GM21825 (cell line): ENCODE results near the gene NOG.

Source experiments
- ATAC-seq: cut with Tn5 transposase; IDR thresholded peaks from one replicate; pipeline ENCODE4 v1.9.1; 2021; ENCODE audit warnings: mild to moderate bottlenecking, moderate library complexity; ENCODE audit not compliant: unreplicated experiment

NOG gene

DNA sequence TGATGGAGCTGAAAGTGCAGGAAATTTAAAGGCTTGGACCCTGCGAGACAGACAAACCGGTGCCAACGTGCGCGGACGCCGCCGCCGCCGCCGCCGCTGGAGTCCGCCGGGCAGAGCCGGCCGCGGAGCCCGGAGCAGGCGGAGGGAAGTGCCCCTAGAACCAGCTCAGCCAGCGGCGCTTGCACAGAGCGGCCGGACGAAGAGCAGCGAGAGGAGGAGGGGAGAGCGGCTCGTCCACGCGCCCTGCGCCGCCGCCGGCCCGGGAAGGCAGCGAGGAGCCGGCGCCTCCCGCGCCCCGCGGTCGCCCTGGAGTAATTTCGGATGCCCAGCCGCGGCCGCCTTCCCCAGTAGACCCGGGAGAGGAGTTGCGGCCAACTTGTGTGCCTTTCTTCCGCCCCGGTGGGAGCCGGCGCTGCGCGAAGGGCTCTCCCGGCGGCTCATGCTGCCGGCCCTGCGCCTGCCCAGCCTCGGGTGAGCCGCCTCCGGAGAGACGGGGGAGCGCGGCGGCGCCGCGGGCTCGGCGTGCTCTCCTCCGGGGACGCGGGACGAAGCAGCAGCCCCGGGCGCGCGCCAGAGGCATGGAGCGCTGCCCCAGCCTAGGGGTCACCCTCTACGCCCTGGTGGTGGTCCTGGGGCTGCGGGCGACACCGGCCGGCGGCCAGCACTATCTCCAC, at the start of gene NOG:
Gene NOG (plus strand): TSS at position 54 of the 674 bp plus-strand sequence. CDS start 525 bp downstream, at position 579.
- no peak for ATAC-seq

DNA sequence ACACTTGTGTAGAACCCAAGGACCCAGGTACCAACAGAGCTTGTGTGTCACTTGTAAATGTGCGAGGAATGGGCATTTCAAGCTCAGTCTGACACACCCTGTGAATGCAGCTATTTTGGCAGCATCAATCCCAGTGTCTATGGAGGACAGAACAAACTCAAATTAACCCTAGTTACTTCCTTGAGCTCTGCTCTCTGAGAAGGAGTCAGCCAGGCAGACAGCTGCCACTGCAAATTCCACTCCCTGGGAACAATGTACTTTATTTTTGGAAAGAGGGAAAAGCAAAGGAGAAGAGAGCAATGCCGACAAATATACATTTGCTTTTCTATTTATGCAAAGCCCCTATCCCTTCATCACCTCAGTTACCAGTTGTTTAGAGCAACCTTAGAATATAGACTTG, 48.4 kb upstream of the NOG start:
- ATAC-seq, result no peak

GRCh38 chr17:56545930-56546329, 47.6 kb upstream of the NOG start:
- no peak for ATAC-seq

- ATAC-seq, result no peak
Observed at GRCh38 chr17:56548661-56549060, 44.8 kb upstream of the NOG start.

GRCh38 chr17:56549501-56549900, 44.0 kb upstream of the NOG start:
- ATAC-seq, result no peak

DNA sequence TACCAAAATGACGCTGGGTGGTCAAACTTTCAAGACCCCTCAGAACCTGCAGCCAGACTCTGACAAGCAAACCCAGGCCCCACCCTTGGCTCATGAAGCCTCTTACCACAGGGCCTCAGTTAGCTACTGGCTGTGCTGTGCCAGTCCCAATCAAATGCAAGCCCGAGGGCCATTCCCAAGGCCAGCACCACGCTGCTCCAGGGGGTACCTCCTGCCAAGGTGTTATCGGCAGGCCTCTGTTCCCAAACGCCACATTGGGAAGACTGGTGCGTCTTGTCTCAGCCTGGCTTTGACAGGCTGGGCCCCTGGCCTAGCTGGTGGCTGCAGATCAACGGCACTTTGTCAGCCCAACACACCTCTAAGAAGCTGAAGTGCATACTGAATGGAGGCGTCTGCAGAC, 35.8 kb upstream of the NOG start:
- no peak for ATAC-seq

DNA sequence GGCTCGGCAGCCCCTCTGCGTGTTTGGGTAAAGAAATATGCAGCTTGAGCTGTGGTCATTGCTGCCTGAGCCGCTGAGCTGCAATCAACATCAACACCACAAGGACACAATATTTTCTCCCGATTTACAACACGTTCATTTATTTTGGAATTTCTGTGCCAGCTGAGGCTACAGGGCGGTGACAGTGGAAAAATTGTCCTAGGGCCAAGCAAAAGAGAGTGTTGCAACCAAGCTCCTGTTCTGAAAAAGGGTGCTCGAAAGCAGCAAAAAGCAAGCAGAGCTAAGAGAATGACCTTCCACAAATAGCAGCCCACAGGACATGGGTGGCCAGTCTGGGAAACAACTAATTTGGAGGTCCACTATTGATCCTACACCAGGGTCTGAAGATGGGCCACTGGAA, 35.4 kb upstream of the NOG start:
- ATAC-seq, result no peak

DNA sequence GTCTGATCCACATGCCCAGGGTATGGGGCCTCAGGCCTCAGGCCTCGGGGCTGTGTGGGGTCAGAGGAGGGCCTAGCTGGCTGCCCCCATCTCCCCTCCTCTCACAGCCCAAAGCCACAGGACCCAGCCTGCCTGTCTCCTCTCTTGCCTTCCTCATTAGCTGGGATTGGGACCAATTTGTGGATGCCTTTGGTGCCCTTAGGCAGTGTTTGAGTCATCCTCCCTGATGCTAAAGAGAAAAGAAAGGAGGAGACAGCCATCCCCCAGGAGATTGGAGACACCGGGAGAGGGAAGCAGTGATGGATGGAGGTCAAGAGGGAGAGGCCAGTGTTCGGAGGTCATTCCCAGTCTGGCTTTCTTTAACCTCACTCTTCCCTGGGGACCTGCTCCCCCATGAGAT, 23.3 kb upstream of the NOG start:
- ATAC-seq, result no peak

DNA sequence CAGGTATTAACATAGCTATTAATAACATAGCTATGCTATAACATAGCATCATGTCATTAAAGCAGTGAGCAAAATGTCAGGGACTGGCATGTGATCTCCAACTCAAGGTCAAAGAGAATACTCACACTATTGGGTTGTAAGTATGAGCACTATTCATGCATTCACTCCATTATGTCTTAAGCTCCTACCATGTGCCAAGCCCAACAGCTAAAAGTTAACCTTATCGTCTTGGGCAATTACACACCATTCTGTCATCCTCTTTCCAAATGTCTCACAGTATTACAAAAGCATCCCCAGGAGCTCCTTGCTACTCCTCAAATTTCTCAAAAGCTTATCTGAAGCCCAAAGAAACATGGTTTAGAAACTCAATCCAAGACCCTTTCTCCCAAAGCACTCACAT, 22.0 kb upstream of the NOG start:
- ATAC-seq, result no peak

DNA sequence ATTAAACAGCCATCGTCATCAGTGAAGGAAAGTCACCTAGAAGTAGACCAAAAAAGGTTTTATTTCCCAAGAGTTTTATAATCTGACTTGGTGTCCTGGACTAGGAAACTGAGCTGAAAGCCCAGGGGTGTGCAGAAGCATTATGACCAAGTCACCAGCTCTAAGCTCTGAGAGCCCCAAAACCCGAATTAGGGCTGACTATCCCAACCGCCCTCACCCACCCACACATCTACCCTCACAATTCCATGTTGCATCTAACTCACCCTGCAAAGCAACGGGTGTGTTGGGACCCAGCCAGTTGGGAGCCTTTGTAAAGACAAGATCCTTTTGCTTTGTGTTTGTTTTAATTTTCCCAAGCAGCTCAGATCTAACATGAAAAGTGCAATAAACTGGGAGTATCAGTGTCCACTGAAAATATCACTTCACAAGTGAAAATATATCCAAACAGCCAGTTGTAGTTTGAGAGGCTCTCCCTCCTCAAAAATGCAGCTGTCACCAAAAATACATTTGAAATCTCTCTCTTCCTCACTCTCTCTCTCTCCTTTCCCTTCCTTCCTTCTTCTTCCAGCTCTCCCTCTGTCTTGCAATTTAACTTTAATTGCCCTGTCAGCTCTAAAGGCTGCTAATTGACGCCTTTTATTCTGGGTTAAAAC, 16.2 kb upstream of the NOG start:
- ATAC-seq, result no peak

- no peak for ATAC-seq
Observed at GRCh38 chr17:56577843-56578204, 15.7 kb upstream of the NOG start.

DNA sequence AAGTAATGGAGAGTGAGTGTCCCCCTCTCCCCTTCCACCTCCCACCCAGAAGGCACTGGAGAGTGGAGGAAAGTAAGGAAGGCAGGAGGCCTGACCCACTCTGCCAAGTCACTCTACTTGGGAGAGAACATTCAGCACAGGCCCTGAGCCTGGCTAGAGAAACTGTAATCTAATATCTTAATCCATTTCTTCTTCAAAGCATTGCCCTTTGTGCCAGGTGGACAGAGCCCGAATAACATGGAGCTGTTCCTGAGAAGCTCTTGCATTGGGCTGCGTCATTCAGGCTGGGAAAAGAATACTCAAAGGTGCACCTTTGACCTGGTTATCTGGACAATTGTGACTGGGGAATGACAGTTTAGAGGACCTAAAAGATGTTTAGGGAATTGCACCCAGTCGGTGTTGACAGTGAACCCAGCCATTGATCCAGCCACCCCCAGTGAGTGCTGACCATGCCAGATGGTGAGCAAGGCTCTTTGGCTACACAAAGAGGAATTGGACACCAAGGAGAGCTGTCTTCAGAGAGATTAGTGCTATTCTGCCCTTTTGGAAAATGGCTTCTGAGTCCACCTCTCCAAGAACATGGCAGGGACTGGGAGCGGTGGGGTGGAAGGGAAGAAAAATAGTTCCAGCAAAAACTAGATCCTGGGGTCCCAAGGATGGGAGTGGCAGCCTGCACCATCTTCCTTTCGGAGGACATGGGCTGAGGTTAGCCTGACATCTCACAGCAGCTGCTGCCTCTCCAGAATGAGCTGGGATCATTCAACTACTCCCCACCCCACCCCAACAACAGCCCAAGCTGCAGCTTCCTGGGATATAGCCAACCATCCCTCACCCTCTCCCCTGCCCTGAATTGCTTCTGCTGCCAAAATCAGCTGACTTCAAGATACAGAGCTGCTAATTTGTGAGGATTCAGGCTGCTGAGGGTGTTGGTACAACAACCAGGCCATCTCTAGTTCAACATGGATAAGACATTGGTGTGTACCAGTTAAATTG, 11.6 kb upstream of the NOG start:
- no peak for ATAC-seq

DNA sequence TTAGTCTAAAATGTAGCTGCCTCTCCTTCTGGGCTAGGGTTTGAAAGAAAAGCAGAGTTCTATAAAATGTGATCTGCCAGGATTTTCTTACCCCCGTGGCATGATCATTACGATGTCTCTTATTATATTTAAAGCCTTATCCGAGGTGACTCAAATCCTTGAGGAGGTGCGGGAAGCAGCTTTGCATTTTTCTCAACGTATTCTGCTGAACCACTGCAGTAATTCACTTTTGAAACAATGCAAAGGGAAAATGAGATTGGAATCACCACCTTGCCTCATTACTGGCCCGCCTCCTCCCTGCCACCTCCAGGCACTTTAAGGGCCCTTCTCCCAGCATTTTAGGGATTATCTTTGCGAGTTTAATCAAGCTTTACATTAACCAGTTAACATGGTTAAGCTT, 9.7 kb upstream of the NOG start:
- ATAC-seq, result no peak

DNA sequence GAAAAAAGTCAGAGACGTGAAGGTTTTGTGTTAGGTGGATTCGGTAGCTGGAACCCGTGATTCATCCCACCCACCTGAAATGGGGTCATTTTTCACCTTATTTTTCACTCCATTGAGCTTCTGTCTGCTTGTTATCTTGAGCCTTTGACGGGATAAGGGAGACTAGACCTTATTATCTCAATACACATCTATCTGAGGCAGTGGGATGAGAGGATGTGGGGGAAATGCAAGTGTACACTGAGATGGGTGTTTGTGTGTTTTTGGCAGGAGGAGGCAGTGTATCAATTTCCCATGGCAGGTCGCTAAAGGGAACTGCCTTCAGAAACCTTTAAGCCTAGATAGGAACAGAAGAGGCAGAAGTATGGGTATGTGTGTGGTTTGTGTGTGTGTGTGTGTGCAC, 6.2 kb upstream of the NOG start:
- ATAC-seq, result no peak

GRCh38 chr17:56592487-56593085, 913 bp upstream of the NOG start:
- ATAC-seq, result no peak

DNA sequence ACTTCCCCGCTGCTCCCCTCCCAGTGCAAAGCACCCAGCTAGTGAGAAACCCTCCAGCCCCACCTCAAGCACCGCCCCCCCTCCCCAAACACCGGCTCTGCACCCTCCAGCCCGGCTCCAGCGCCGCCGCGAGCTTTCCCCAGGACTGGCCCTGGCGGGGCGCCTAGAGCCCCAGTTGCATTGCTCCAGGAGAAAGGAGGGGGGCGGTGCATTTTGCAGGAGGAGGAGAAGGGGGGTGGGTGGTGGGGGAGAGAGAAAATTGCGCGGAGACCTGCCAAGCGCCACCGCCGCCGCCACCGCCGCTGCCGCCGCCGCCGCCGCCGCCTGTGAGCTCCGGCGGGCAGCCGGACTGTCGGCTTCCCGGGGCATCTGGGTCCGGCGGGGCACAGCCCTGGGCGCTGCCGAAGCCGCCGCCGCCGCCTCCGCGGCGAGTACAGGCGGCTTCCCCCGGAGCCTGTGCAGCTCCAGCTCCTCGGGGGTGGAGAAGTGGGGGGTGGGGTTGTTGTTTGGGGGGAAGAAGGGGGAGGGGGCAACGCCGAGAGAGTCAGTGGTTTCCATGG, 333 bp upstream of the NOG start:
- ATAC-seq, result no peak

- ATAC-seq, result no peak
Observed at GRCh38 chr17:56594320-56595107, 1.0 kb downstream of the NOG start.

DNA sequence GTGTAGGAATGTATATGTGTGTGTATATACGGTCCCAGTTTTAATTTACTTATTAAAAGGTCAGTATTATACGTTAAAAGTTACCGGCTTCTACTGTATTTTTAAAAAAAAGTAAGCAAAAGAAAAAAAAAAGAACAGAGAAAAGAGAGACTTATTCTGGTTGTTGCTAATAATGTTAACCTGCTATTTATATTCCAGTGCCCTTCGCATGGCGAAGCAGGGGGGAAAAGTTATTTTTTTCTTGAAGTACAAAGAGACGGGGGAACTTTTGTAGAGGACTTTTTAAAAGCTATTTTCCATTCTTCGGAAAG, 1.6 kb downstream of the NOG start:
- no peak for ATAC-seq

GRCh38 chr17:56595831-56596690, 2.6 kb downstream of the NOG start:
- no peak for ATAC-seq
